ENCODE data around the gene NDUFAF8.

Gene NDUFAF8

DNA sequence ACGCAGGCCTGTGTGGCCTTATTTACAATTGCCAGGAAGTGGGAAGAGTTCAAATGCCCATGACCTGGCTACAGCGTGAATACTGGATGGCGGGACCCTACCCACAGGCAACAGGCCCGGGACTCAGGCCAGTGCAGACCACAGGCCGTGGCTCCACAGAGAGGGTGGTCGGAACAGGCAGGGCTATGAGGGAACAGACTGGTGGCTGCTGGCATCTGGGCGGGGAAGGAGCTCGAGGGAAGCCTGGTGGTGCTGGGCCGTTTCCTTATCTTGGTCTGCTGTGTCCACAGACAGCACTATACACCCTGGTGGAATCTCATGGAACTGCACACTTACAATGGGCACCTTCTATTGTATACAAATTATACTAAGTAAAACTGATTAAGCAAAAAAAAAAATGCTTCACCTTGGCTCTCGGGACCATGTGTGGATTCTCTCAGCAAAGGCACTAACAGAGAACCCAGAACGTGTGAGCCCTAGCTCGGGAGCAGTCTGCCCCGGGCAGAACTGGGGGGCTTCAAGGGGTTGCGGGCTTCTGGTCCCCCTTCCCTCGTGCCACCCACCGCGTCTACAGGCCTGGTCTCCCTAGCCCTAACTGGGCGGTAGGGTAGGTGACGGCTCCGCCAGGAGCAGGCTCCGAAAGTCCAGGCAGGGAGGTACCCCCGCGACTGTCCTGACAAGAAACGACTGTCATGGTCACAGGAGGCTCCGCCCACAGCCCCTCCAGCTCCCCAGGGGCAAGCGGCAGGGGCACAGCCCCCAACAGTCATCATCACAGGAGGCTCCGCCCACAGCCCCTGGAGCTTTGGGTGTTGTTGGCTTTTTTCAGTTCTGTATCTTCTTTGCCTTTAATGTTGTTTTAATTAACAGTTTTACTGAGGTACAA, 38.2 kb upstream of the NDUFAF8 start:
- DNase-seq, result no peak

DNA sequence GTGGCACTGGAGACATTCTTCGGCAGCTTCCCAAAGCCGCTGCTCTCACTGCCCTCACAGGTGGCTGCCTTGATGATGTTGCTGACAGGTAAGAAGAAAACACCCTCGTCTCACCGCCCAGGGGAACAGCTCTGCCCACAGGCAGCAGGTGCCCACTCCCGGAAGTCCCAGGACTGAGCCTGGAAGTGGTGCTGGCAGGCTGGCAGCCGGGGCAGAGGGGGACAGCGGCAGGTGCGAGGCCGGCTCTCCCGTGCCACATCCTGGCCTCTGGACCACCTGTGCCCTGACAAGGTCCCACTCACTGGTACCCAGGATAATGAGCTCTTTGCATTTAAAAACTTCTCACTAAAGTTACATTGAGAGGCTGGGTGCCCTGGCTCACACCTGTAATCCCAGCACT, 36.8 kb upstream of the NDUFAF8 start:
- DNase-seq, result no peak

DNA sequence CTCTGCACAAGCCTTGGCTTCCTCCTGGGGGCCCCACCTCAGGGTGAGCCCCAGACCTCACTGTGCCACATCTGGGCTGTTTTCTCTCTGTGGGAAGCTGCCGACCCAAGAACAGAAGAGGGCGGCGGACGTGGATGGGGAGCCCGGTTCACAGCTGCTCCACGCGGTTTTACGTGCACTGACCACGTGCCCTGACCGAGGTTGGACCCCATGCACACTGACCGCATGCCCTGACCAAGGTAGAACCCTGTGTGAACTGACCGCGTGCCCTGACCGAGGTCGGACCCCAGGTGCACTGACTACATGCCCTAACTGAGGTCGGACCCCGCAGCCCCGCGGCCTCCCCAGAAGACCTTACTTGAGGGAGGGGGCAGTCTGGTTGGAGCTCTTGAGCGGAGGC, 36.0 kb upstream of the NDUFAF8 start:
- no peak for DNase-seq

DNA sequence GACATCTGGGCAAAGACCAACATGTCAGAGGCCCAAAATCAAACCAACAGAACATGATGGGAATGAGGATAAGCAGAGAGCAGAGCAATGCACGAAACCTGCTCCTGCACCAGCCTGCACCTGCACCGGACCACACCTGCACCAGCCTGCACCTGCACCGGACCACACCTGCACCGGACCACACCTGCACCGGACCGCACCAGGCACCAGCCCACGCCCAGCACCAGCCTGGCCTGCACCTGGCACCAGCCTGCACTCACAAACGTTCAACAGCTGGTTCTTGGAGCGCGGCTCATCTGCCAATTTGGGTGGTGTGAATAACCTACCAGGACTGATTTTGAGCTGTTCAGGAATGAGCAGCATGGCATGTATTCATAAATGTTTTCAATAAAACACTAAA, 34.5 kb upstream of the NDUFAF8 start:
- no peak for DNase-seq

DNA sequence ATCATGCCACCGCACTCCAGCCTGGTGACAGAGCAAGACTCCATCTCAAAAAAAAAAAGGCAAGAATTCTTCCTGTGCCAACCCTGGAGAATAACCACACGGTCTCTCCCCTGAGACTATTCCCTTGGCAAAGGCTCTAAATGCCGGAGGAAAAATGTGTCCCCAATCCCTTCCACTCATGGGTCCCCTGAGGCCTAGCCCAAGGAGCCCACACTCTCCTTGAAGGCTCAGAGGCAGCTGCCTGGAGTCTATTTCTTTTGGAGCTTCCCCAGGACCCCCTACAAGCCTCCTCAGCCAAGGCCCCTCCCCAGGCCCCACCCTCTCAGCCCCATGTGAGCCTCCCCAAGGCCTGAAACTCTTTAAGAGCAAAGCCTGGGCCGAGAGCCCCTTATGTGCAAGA, 33.0 kb upstream of the NDUFAF8 start:
- DNase-seq, result no peak

DNA sequence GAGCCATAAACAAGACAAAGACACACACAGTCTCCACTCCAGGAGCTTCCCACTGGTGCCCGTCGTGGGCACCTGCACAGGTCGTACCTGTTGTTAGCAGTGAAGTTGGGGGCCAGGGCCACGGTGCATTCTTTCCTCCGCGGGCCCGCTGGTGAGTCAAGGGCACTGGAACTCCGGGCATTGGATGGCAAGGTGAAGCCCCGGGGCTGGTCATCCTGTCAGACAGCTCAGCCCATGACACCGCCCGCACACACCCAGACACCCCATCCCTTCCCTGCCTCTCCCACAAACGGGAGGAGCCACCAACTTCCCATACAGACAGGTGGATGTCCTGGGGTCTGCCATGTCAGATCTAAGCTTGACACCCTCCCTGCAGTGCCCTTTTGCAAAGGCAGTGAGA, 32.5 kb upstream of the NDUFAF8 start:
- DNase-seq, result no peak

DNA sequence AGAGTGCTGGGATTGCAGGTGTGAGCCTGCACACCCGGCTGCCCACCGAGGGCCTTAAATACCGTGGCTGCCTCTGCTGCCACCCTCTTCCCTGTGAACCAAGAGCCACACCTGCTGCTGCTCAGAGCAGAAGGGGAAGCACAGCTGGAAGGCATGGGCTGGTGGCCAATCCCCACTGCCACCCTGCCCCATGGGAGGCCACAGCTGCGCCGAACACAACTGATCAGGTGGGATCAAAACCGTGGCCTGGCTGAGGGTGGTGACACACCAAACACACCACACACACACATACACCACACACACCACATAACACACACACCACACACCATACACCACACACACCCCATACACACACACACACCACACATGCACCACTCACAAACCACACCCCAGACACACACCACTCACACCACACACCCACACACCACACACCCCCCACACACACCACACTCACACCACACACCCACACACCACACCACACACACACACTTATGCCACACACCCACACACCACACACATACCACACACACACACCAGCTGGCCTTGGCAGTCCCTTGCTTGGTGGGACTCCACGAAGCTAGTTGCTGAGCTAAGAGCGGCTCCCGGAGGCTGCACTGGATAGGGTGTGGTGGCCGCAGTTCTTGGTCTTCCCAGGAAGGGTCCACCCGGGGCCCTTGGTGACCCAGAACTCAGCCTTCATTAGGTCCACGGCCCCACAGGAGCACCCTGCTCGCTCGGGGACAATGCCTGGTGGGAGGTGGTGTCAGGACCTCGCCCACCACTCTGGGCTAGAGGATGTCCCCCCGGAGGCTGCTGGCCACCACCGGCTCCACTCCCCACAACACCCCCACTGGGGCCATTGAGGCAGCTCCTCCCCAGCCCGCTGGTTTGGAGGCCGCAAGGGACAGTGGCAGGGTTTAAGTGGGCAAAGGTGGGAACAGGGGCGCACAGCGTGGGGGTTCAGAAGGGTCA, 31.2 kb upstream of the NDUFAF8 start:
- no peak for DNase-seq

DNA sequence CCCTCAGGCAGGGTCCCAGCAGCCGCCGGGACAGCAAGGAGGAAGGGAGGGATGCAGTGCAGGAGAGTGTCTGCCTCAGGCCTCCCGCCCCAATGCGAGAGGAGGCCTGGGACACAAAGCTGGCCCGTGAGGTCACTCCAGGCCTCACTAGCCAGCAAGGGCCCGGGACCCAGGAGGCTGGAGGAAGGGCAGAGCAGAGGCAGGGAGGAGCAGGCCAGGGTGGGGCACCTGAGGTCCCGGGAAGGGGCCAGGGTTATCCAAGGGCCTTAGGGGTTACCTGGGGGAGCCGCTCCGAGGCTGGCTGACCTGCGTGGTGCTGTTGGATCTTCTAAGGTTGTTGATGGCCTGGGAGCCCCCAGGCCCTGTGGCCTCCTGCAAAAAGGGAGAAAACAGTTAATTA, 30.5 kb upstream of the NDUFAF8 start:
- no peak for DNase-seq

DNA sequence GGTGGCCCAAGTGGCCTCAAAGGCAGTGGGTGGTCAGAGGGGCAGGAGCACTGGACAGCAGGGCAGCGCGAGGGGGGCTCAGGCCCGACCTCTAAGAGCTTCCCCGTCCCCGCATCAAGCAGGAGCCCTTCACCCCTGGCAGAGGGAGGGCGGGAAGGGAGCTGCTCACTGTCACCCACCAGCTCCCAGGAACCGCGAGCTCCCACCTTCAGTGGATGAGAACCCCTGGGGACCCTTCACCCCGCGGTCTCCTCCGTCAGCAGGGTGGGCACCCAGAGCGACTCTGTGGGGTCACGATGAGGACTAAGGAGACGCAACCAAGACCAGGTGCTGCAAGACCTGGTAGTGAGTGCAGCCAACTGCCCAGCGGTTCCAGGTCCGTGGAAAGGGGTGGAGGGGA, 30.0 kb upstream of the NDUFAF8 start:
- DNase-seq, result no peak

DNA sequence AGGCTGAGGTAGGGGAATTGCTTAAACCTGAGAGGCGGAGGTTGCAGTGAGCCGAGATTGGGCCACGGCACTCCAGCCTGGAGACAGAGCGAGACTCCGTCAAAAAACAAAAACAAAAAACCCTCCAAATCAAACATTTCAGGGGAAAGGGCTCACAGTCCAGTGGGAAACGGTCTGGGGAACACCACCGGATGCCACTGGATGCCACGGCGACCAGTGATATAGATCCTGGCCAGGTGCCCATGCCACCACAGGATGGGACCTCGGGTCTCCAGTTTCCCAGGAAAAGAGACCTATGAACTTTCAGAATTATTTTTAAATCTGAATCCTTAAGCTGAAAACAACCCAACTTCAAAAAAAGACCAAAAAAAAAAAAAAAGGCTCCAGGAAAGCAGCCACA, 28.7 kb upstream of the NDUFAF8 start:
- no peak for DNase-seq

DNA sequence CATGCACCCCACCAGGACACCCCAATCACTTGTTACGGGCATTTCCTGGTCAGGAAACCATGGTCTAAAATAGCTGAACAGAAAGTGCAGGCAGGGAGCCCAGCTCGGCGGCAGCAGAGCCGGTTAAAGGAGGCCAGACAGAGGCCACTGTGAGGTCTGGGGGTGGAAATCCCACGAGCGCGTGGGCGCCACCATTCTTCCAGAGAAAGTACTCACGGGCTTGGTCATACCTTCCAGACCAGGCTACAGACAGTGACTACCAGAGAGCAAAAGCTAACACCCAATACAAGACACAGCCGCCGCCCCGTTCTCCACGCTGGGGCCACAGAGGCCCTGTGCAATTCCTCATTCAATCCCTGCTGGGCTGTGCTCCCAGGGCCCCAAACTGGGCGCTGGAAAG, 28.2 kb upstream of the NDUFAF8 start:
- DNase-seq, result no peak

DNA sequence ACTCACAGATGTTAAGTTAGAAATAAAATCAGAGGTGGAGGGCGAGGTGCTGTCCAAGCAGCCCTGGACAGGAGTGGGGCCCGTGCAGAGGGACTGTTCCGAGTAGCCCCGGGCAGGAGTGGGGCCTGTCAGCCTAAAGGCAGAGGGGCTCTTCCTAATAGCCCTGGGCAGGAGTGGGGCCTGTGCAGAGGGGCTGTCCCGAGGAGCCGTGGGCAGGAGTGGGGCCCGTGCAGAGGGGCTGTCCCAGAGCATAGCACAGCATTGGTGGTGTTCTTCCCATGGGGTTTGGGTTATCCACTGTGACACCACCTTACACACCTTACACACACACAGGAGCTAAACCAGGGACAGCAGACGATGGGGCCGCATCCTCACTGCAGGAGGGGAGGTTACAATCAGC, 26.8 kb upstream of the NDUFAF8 start:
- no peak for DNase-seq

DNA sequence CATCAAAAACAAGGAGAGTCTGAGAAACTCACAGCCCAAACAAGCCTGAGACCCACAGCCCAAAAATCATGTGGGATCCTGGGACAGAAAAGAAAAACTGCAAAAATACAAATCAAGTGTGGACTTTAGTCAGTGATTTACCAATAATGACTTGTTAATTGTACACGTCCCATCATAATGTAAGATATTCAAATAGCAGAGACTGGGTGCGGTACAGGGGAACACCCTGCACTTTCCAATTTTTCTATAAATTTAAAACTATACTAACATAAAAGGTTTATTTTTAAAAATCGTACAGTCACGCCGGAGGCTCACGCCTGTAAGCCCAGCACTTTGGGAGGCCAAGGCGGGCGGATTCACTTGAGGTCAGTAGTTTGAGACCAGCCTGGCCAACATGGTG, 25.1 kb upstream of the NDUFAF8 start:
- no peak for DNase-seq

DNA sequence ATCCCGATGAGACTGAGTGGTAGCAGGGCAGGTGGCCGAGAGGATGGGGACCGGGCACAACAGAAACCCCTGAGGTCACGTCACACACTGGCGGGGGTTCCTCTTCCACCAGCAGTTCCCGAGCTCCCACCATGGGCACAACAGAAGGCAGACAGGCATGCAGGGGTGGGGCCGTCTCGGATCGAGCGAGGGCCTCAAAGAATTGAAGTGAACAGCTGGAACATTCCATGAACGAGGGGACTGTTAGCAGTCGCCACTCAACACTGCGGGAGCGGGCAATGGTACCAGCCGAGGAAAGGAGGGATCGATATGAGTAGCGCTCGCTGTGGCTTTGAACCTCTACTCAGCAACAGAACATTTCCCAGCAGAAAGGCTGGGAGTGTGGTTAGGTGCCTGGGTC, 21.6 kb upstream of the NDUFAF8 start:
- DNase-seq, result no peak

DNA sequence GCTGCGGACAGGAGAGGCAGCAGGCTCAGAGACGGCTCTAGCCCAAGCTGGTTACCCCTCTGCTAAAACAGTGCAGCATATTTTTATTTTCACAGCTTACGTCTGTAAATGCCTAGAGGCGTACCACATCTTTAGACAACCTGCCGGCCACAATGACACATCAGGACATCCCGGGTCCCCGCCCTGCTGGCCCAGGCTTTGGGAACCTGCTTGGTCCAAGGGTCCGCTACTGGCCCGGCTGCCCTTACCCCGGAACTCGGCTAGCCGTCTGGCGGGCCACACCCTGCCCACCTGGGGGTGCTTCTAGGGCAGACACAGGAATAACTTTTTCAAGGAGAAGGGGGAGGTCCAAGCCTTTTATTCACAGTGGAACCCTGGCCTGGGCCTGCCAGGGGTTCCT, 20.7 kb upstream of the NDUFAF8 start:
- no peak for DNase-seq

DNA sequence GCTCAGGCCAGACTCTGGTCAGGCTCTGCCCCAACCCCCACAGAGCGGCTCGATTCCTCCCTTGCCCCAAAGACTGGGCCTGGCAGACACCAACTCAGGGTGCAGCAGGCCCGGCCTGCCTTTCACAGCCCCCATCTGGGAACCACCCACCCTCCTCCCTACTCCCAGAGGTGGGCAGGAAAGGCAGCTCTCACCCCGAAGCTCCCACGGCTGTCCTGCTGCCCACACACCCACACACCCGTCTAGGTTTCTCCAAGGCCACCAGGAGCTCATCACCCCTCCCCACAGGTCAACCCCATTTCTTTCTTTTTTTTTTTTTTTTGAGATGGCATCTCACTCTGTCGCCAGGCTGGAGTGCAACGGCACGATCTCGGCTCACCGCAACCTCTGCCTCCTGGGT, 20.1 kb upstream of the NDUFAF8 start:
- DNase-seq, result no peak

DNA sequence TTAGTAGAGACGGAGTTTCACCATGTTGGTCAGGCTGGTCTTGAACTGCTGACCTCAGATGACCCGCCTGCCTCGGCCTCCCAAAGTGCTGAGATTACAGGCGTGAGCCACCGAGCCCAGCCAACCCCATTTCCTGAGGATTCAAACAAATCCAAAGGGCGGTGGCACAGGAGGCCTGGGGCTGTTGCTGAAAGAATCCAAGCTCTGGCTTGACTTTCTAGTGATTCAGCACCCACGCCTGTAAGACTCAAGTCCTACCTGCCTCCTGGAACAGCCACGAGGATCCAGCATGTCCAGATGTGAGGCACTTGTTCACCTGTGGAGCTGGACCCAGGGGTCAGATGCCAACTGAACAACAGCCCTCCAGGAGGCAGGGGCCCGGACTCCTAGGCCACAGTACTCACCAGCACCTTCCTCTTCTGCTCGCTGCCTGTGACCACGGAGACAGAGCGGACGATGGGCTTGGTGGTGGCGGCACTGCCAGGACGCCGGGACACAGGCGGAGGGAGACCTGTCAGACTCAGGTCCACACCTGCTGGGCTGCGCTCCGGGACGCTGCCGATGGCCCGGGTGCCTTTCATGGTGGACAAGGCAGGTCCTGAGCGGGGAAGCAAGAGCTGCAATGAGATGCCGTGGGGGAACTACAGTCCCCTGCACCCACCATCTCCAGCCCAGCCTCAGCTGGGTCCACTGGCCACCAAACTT, 19.5 kb upstream of the NDUFAF8 start:
- no peak for DNase-seq

DNA sequence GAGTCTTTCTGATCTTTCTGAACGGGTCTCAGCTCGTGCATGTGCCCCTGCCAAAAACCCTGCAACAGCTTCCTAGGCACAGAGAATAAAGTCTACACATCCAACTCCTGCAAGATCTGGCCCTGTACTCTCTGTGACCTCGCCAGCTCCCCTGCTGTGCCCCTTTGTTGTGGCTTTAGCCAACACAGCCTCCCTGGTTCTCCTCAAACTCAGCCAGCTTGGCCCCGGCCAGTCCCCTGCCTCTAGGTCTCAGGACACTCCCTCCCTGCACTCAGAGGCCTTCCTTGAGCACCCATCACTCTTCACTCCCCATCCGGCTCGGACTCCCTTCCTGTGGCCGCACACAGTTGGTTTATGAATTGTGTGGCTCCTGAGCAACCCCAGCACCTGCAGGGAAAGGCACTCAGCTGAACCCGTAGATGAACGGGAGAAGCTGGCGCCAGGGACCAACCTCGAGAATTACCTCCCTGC, 17.7 kb upstream of the NDUFAF8 start:
- DNase-seq, result no peak

DNA sequence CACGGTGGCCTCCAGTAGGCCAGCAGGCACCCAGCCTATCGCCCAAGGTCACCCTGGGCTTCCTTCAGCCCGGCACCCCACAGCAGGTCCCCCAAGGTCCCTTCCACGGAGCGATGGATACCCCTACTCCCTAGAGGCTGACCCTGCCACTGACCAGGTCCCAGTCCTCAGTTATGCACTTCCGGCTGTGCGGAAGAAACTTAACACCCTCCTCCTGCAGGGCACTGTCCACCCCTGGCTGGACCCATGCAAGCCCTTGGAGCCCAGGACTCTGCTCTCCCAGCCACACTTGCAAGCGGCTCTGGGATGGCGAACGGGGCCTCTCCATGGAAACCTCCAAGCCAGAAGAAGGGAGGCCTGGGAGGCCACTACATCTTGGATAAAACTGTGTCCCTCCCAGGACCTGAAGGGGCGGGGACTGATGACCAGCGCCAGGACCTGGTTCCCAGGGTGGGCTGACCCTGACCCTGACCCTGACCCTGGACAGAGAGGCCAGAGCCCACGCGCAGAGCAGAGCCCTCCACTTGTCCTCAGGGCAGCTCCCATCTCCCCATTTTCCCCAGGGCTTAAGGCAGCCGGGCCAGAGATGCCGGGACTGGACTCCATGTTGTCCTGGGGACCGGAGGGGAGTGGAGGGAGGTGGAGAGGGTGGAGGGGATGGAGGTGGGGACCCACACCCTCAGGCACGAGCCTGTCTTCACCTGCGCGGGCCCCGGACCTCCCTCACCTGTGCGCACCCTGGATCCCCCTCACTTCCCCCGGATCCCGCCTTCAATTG, 17.1 kb upstream of the NDUFAF8 start:
- no peak for DNase-seq

DNA sequence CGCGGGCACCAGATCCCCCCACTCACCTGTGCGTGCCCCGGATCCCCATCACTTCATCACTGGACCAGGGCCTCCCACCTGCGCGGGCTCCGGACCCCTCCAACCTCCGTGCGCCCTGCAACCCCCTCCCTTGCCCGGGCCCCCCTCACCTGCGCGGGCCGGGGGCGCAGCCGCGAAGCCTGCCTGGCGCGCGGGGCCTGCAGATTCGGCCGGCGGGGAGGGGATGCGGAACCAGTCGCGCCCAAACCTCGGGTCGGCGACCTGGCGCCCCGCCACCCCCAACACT, 16.6 kb upstream of the NDUFAF8 start:
- DNase-seq, result no peak

DNA sequence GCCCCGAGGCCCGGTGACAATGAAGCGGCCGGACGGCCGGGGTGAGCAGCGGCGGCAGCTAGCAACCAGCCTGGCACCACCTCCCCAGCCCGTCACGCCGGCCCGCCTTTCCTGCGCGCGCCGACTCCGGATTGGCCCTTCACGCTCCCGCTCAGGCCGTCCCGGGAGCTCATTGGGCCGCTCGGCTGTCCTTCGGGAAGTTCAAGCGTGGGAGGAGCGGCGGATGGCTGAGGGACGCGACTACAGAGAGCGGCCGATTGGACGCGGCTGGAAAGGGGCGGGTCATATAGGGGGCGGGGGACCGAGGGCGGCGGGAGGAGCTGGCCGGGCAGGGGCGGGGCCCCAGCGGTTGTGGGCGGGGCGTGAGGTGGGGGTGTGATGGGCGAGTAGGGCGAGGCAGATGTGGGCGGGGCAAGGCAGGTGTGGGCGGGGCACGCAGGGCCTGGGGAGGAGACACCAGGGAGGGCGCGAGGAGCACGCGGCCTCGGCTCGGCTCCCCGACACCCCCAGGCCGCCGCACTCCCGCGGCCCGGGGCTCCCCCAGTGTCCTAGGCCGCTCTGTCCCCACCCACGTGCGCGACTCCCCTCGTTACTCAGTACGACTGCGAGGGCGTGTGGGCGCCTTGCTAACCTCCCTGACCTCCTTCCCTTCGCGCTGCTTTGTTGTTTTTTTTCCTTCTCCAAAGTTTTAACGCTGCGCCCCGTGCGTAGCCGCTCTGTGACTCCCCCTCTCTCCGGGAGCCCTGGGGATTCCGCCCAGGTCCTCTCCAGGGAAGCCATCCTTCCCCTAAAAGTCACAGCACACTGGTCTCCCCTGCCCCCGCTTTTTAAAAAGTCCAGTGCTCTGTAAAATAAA, 16.0 kb upstream of the NDUFAF8 start, which contains the start of gene CEP131:
CEP131 (minus strand) TSS at position 60 of the 856 bp plus-strand sequence. CDS start 2,909 bp downstream, outside the sequence.
- DNase-seq, result peak; percentile 100

DNA sequence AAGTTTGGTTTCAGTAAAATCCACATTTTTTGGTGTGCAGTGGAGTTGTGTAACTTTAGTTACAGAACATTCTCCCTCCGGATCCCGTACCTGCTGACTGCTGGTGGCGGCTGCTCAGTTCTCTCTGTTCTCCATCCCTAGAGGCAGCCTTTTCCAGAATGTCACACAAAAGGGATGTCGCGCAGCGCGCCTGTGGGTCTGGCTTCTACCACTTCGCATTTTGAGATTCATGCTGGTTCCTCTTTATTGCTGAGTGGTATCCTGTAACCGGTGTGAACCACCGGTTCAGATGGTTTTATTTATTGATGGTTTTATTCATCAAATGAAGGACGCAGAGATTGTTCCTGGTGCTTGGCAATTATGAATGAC, 15.4 kb upstream of the NDUFAF8 start:
- peak; percentile 63 for DNase-seq
